HG03432 (cell line): ENCODE measurements around the gene UBE2L6.

Experiments used
- ATAC-seq: cut with Tn5 transposase; IDR thresholded peaks from one replicate; pipeline ENCODE4 v1.9.1; 2021; ENCODE audit warnings: mild to moderate bottlenecking, moderate library complexity; ENCODE audit not compliant: unreplicated experiment

Gene UBE2L6

DNA sequence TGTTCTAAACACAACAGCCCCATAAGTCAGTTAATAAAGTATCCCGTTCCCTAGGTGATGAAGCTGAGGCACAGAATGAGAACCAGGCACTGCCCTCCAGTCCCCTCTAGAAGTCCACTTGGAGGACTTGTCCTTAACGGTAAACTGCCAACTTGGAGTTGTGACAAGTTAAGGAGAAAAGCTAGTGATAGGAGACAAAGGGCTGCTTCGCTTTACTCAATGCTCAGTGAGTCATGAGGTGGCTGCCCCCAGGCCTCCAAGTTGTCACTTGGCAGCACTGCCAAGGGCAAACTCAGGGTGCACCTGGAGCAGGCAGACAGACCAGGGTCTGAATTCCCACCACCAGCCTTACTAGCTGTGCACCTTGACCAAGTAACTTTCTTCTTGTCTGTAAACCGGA lies 65.5 kb downstream of the UBE2L6 start:
- ATAC-seq: no peak
